ENCODE measurements around the gene ROCK2. TPM values are rescaled to one million over a fixed set of nuclear protein-coding genes. Genes with fewer than 3 reads are reported as not detected.
A peak's percentile ranks its signal among the peaks of the same experiment; 100 is the strongest.

ROCK2 gene
- total RNA-seq, 1 experiment from 2014 or later: 38.0 TPM

DNA sequence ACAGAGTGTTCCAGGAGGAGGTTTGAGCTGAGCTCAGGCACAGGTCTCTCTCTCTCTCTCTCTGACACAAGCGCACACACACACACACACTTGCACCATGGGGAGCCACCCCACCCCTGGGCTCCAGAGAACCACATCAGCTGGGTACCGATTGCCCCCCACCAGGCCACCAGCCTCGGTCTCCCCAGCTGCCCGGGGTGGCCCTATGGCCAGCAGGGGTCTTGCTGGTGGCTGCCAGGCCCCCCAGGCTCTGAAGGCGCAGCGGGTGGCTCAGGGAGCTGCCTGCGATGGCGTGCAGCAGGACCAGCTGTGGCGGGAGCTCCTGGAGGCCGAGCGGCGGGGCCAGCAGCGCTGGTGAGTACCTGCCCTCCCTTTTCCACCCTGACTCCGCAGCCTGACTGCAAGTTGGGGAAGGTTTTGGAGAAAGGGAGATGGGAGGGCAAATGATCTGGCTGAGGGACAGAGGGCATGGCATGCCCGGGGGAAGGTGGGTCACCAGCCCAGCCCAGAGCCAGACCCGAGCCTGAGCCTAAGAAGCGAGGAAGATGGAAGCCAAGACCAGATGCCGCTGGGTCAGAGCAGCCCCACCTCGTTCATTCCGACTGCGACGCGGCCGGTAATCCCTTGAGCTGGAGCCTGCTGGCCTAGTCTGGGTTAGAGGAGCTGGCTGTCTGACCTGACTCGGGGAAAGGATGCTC lies 211.0 kb downstream of the ROCK2 start:
- Histone ChIP-seq H3K9me3 (ENCODE audit: insufficient read depth, low read depth) (no peaks in the 10 kb centered on the region), H3K4me2 (peak overlapping the region; percentile 83), H3K36me3 (ENCODE audit: low read depth) (no peaks in the 10 kb centered on the region), H3K4me3 (peak overlapping the region; percentile 62), H2AFZ (peak overlapping the region; percentile 71), H3K9me2 (ENCODE audit: insufficient read depth) (no peaks in the 10 kb centered on the region), H4K20me1 (ENCODE audit: insufficient read depth) (no peaks in the 10 kb centered on the region), H3K27me3 (ENCODE audit: insufficient read depth, low read depth) (no peaks in the 10 kb centered on the region), H3K27ac (no peak overlapping the region), H3K79me2 (ENCODE audit: low read depth) (no peaks in the 10 kb centered on the region), H3K4me1 (replicated peaks; ENCODE audit: insufficient read depth) (peaks cover 21% of the 10 kb centered on the region), H3F3A (ENCODE audit: insufficient read depth, low read depth) (peaks cover 17% of the 10 kb centered on the region; the same call in 1 of the 2 replicates)
- POLR2A ChIA-PET (ENCODE audit: unreplicated experiment): interaction anchor here (0.6 kb wide), 1 partner anchor 45 kb away, joined by 3 read pairs; no protein-coding TSS in a partner anchor
- no peak for DNase-seq
- CTCF ChIA-PET: interaction anchor here (0.5 to 2.2 kb wide), 10 partner anchors 22 to 449 kb away, joined by 3 to 21 read pairs (median 4); partner anchors contain the start of gene SLC66A3
- no TSS peak for BruUV-seq (replicated peaks)
- TF ChIP-seq CTCF (conservative IDR thresholded peaks at IDR 0.05): no peak
- no peak for TF ChIP-seq EZH2 (IDR thresholded peaks at IDR 0.05; ENCODE audit: low read depth)
- intact Hi-C loops (cut with micrococcal nuclease; ENCODE audit: unreplicated experiment): loop anchor here (2.0 to 5.0 kb wide), 4 partner anchors 99 to 649 kb away; no protein-coding TSS in a partner anchor

DNA sequence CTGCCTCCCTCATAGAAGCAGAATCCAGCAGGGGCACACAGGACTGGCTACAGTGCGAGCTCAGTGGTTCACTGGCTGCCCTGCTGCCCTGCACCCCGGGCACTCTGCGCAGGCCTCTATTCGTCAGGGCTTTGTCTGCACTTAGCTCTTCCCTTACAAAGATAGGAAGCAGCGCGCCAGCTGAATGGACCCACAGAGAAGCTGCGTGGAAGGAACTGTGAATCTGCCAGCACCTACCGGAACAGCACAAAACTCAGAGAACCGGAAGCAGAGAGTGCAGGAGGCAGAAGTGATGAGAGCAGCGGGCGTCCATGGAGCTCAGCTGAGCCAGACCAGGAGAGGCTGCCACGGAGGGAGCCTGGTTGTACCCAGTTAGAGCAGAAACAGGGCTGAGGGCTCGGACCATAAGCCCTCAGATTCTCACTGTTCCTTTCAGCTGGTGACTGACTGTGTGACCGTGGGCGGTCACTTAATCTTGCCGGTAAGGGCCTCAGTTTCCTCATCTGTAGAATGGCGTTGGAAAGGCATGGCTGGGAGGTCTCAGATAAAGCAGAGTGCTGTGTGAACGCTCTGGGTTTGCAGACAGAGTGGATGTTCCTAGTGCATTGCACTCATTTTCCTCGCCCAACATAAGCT lies 212.3 kb downstream of the ROCK2 start:
- Histone ChIP-seq H3K27me3 (ENCODE audit: insufficient read depth, low read depth) (no peaks in the 10 kb centered on the region), H3K4me2 (peak overlapping the region; percentile 83), H3K79me2 (ENCODE audit: low read depth) (no peaks in the 10 kb centered on the region), H4K20me1 (ENCODE audit: insufficient read depth) (no peaks in the 10 kb centered on the region), H3K9me3 (ENCODE audit: insufficient read depth, low read depth) (no peaks in the 10 kb centered on the region), H3K4me1 (replicated peaks; ENCODE audit: insufficient read depth) (peaks cover 25% of the 10 kb centered on the region), H3K36me3 (ENCODE audit: low read depth) (no peaks in the 10 kb centered on the region), H2AFZ (peak overlapping the region; percentile 71), H3F3A (ENCODE audit: insufficient read depth, low read depth) (peaks cover 23% of the 10 kb centered on the region; the same call in 1 of the 2 replicates), H3K4me3 (peak overlapping the region; percentile 62; the same call in 1 of the 2 replicates), H3K27ac (no peak overlapping the region), H3K9me2 (ENCODE audit: insufficient read depth) (no peaks in the 10 kb centered on the region)
- BruUV-seq (replicated peaks): no TSS peak
- CTCF ChIA-PET: interaction anchor here (0.6 to 2.2 kb wide), 9 partner anchors 27 to 548 kb away, joined by 3 to 21 read pairs (median 5); no protein-coding TSS in a partner anchor
- intact Hi-C loops (cut with micrococcal nuclease; ENCODE audit: unreplicated experiment): loop anchor here (1.0 to 5.0 kb wide), 7 partner anchors 100 to 651 kb away; no protein-coding TSS in a partner anchor
- no peak for TF ChIP-seq EZH2 (IDR thresholded peaks at IDR 0.05; ENCODE audit: low read depth)
- TF ChIP-seq CTCF (conservative IDR thresholded peaks at IDR 0.05): no peak
- POLR2A ChIA-PET (ENCODE audit: unreplicated experiment): no interaction called here
- DNase-seq: no peak

DNA sequence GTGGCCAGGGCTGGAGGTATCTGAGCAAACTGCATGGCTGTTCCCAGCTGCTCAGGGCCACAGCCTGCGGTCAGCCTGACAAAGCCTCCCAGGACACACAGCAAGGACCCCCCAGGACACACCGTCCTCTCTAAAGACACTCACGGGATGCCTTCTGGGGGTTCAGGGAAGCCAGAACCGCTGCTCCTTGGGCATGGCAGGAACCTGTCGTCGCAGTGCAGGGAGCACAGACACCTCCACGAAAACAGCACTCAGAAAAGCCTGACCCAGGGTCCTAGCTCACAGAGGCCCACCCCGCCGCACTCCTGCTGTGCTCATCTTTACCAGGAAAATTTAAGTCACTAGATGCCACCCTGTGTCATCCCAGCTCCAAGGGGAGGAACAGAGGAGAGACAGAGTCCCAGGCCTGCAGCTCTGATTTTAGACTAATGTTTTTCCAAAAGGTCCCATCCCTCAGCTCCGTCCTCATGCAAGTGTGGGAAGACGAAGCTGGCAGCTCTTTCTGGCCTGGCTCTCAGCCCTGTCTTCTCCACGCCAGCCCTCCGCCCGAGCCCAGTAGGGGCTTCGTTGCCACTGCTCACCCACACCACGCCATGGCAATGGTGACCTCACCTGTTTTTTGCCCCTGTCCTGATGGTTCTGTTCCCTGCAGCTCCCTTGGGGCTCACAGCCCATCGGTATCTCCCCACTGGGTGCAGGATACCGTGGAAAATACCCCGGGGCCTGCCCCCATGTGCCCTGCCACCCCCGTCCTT lies 213.1 kb downstream of the ROCK2 start:
- BruUV-seq (replicated peaks): no TSS peak
- no peak for DNase-seq
- H3K4me2 ChIP-seq: no peak overlapping the region
- no peaks in the 10 kb centered on the region for H3K36me3 ChIP-seq (ENCODE audit: low read depth)
- no peaks in the 10 kb centered on the region for H3K79me2 ChIP-seq (ENCODE audit: low read depth)
- ChIA-PET CTCF (interaction anchor here (0.6 to 2.9 kb wide), 5 partner anchors 299 to 457 kb away, joined by 3 to 16 read pairs (median 6); no protein-coding TSS in a partner anchor), POLR2A (ENCODE audit: unreplicated experiment) (no interaction called here)
- H3K27ac ChIP-seq: no peak overlapping the region
- no peak overlapping the region for H3K4me3 ChIP-seq
- H2AFZ ChIP-seq: no peak overlapping the region
- H4K20me1 ChIP-seq (ENCODE audit: insufficient read depth): no peaks in the 10 kb centered on the region
- intact Hi-C loops (cut with micrococcal nuclease; ENCODE audit: unreplicated experiment): loop anchor here (5.0 kb wide), 2 partner anchors 101 to 556 kb away; no protein-coding TSS in a partner anchor
- H3K9me2 ChIP-seq (ENCODE audit: insufficient read depth): no peaks in the 10 kb centered on the region
- no peaks in the 10 kb centered on the region for H3K9me3 ChIP-seq (ENCODE audit: insufficient read depth, low read depth)
- TF ChIP-seq CTCF (conservative IDR thresholded peaks at IDR 0.05) (no peak), EZH2 (IDR thresholded peaks at IDR 0.05; ENCODE audit: low read depth) (no peak)
- no peaks in the 10 kb centered on the region for H3K27me3 ChIP-seq (ENCODE audit: insufficient read depth, low read depth)
- peaks cover 23% of the 10 kb centered on the region; the same call in 1 of the 2 replicates for H3F3A ChIP-seq (ENCODE audit: insufficient read depth, low read depth)
- peaks cover 25% of the 10 kb centered on the region for H3K4me1 ChIP-seq (replicated peaks; ENCODE audit: insufficient read depth)

All from PC-9 (cell line).